AG09309 (cell line): ENCODE results near the gene WSB2.

Experiments
- DNase-seq: peaks from one replicate; pipeline ENCODE4 v3.0.0-alpha.2; 2010; ENCODE audit warnings: low read depth
- H3K4me3 ChIP-seq: 2 replicates; pipeline ENCODE4 v1.5.1; 2011; ENCODE audit warnings: mild to moderate bottlenecking, low read depth, low read length, moderate library complexity; ENCODE audit not compliant: control insufficient read depth
- CTCF ChIP-seq: IDR thresholded peaks from 2 replicates; pipeline ENCODE4 v1.5.1; 2011; ENCODE audit warnings: mild to moderate bottlenecking, low read depth, low read length, inconsistent platforms; ENCODE audit not compliant: insufficient read depth, control insufficient read depth; ENCODE audit errors: missing control alignments

The WSB2 gene

GRCh38 chr12:118063576-118064391, 2.8 kb upstream of the WSB2 start:
- no peak overlapping the region for H3K4me3 ChIP-seq
- TF ChIP-seq CTCF, result no peak
- no peak for DNase-seq

DNA sequence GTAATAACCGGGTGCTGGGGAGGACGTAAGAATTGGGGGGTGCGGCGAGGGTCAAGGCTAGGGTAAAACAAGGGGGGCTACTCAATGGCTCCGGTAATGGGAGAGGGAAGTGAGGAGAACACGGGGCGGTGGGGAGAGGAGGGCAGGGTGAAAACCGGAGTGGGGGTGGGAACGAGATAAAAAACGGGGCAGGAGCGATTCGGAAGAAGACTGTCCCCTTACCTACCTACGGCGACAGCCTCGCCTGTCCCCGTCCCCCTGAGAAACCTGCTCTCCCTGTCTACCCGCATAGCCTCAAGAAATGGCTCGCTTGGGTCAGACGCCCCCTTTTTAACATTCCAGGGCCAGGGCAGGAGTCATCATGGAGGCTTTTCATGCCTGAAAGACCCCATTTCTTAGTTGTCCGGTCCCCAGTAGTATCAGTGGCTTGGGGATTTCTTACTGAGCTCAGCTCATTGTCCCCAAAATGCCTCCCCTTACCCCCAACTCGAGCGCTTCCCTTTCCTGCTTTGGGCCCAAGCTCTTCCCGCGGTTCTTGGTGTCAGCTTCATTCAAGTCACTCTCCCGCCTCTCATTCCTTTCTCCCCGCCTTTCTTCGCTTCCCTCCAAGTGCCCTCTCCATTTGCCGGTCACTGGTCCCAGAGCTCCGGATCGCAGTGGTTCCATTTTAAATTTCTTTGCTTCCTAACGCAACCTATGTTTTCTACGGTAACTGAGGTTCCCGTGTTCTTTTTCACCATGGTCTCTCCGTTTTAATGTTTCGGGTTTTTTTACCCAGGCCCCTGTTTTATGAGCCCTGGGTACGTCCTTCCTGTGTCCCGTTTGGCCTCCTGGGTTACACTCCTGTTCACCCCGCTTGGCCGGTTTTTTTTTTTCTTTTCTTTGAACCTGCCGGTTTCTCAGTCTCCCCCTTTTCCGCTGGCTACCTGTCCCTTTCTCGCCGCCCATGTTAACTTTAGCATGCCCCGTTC, 1.2 kb upstream of the WSB2 start:
- no peak for TF ChIP-seq CTCF
- H3K4me3 ChIP-seq, result peak overlapping the region; percentile 84
- no peak for DNase-seq

GRCh38 chr12:118060301-118061010, 523 bp downstream of the WSB2 start:
- no peak for TF ChIP-seq CTCF
- no peak for DNase-seq
- peak overlapping the region; percentile 84 for H3K4me3 ChIP-seq

DNA sequence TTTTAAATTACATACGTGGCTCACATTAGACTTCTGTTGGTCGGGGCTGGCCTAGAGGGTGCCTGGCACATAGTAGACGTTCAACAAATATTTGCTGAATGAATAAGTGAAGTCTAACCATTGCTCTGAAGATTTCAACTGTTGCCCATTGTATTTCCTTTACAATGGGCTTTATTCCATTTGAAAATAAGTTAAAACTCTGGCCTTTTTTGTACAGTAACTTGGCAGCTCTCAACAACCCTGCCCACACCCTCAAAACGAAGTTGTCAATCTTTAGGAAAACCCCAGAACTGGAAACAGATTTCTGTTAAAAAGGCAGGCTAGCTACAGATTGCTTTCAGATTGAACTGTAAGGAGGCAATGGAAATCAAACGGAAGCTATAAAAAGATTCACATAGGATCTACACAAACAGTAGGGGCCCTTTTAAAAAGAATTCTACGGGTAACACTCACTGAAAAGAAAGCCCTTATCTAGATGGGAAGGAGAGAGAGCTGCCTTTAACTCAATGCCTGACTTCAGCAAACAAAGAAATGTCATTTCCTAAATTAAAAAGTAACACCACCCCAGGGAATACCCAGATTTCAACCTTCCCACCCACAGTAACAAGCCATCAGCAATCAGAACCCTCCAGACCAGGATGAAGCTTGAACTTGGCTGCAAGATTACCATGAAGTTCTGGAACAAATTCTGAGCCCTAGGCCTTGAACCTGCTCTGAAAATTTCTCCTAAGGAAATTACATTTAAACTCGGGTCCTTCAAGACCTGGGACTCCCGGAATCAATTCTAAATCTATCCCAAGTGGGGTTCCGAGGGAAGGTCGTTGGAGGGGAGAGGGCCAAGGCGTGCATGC, 1.4 kb downstream of the WSB2 start:
- H3K4me3 ChIP-seq, result peak overlapping the region; percentile 84
- DNase-seq, result no peak
- no peak for TF ChIP-seq CTCF

- DNase-seq, result no peak
- H3K4me3 ChIP-seq, result no peak overlapping the region
These were observed 2.1 kb downstream of the WSB2 start for GRCh38 chr12:118058881-118059280.

More at GRCh38 chr12:118058881-118059280, 2.1 kb downstream of the WSB2 start:
- TF ChIP-seq CTCF, result no peak
